ENCODE measurements around the gene SDK1.
"Not testable (repeated sequence)": the region's sequence is repeated elsewhere in the genome, so short reads cannot be mapped to it uniquely, and the experiment has no call there.

SDK1 gene

DNA sequence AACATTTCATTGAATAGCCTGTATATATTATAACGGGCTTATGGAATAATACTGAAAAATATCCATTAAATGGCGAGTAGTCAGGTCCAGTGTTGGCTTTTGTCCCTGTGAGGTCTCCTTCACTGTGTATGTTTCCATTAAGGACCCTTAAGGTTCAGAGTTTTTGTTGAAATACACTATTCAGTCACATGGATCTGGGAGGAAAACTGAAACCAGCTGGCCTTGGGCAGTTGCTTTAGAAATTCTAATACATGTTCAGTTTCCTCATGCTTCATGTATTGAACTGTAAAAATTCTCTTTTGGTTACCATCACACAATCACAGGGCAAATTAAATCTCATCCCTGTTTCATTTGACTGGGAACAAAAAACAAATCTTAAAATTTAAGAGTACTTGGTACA is 447.3 kb downstream of the SDK1 start:
- no peak for DNase-seq

DNA sequence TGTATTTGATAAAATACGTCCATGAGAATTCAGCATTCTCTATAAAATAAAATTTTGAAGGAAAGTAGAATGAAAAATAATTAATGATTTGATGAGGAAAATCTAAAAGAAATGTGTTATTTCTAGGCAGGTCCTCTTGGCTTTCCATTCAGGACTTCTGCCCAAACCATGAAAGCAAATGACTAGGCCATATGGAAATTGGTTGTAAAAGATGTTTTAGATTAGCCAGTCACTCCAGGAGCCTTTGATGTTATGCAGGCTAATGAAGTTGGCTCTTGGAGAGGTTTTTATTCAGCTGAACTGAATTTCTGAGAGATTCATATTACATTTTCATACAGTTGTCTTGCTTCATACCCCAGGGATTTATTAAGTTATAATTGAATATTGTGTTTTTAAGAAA is 452.8 kb downstream of the SDK1 start:
- no peak for DNase-seq

DNA sequence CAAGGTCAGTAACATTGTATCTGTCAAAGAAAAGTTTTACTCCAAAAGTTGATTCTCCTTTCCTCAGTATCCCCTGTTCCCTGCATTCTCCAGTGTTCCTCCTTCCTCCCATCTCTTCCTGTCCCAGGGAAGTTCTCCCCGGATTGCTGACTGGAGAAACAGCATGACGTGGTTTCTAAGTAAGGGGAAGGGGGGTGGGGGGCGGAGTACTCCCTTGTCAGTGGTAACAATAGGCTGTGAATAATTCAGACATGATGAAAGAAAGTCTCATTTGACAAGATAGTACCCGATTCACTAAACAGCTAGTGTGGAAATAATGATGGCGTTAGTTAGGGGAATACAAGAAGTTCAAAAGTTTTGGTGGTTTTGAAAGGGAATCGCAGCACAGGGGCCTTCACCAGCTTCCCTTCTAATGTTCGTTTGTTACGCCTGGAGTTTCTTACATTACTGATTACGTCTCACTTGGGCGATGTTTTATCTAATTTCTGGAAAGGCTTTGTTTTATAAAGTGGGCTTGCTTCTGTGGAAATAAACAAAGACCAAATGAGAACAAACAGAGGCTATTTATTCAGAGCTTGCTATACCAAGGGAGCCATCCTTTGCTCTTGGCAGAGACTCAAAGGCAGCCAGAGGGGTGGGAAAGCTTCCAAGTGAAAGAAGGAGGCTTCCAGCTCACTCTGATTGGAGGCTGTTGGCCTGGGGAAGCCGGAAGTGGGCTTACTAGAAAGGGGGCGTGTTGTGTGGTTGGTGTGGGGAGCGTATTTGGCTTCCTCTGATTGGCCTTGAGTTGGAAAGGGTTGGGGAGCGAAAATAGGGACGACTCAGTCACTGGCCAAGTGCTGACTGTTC is 453.7 kb downstream of the SDK1 start:
- peak; percentile 8 for DNase-seq

DNA sequence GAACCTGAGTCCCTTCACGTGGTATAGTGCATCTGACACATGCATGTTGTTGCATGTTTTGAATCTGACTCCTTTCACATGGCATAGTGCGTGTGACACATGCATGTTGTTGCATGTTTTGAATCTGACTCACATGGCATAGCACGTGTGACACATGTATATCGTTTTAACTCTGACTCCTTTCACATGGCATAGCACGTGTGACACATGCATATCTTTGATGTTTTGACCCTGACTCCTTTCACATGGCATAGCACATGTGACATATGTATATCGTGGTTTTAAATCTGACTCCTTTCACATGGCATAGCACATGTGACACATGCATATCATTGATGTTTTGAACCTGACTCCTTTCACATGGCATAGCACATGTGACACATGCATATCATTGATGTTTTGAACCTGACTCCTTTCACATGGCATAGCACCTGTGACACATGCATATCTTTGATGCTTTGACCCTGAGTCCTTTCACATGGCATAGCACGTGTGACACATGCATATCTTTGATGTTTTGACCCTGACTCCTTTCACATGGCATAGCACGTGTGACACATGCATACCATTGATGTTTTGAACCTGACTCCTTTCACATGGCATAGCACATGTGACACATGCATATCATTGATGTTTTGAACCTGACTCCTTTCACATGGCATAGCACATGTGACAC is 454.9 kb downstream of the SDK1 start:
- not testable (repeated sequence) for DNase-seq

DNA sequence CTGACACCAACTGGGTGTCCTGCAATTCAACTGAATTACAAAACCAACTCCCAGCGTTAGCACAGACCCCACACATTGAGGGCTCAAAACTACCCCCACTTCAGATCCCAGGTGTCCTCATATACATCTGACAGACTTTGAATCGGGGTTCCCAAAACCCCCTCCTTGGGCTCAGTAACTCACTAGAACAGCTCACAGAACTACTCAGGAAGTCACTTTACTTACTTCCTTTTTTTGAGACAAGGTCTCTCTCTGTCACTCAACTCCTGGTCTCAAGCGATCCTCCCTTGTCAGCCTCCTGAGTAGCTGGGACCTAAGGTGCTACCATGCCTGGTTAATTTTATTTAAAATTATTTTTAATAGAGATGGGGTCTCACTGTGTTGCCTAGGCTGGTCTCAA is 456.0 kb downstream of the SDK1 start:
- no peak for DNase-seq

DNA sequence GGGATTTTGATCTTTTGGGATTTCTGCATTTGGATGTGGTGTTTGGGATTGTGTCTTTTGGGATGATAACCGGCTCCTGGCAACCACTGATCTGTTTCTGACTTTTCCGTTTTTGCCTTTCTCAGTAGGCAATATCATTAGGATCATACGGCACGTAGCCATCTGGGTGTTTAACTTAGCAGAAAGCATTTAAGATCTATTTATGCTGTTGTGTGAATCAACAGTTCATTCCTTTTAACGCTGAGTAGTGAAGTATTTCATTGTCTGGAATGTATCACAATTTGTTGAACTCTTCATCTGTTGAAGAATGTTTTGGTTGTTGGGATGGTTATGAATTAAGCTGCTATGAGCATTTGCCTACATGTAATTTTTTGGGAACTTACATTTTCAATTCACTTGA is 459.6 kb downstream of the SDK1 start:
- DNase-seq, result no peak

DNA sequence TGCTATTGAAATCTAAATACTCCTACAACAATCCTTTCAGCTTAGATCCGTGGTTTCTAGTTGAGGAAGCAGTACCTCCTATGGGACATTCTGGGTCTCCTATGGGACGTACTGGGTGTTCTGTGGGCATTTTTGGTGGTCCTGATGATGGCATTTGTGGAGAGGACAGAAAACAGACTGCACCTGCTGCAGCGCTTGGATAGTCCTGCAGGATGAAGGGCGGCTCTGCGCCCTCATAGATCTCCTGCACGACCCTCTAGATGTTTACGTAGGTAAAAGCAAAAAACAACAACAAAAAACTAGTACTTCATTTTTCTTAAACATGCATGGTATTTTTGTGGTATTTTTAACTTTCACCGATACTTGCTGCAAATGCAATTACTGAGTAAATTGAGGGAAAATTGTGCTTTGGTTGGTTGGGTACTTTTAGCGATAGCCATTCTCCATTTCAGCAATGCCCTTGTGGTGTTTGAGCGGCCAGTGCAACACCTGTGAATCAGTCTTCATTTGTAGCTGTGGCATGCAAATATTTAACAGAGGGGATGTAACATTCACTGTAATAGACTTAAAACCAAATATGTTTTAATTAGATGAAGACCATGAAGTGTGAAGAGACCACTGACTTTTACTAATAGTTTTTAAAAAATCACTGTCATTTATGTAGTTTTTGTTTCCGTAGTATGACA is 461.2 kb downstream of the SDK1 start:
- no peak for DNase-seq

DNA sequence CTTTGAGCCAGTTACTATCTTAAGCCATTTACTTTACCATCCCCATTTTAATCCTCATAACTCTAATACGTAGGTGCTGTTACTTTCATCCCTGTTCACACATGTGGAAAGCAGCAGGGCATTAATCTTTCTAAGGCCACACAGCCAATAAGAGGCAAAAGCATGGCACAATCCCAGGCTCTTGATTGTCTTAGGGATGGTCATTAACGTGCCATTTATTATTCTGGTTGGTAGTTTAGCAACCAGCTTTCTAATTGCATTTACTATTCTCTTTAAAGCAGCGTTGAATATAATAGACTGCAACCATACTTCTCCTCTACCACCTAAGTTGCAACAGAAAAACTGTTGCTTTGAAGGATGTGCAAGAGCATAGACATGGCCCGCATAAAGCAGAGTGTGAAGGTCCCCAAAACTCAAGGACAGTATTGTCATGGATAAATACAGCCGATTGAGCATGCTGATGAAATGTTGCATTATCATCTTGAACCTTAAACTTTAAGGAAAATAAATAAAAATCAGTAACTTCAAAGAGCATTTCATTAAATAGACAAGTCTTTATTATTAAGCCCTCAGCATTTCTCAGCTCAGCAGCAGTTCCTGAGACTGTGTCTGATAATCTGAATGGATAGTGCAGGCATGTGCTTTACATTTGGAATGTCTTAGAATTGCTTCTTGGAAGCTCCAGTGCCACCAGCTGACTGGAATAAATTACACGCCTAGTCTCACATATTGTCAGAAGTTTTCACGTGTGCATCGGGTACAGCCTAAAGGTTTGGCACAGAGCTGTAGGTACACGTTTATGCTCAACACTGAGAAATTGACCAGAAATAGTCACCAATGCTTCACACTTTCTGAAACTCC is 467.1 kb downstream of the SDK1 start:
- DNase-seq, result no peak

DNA sequence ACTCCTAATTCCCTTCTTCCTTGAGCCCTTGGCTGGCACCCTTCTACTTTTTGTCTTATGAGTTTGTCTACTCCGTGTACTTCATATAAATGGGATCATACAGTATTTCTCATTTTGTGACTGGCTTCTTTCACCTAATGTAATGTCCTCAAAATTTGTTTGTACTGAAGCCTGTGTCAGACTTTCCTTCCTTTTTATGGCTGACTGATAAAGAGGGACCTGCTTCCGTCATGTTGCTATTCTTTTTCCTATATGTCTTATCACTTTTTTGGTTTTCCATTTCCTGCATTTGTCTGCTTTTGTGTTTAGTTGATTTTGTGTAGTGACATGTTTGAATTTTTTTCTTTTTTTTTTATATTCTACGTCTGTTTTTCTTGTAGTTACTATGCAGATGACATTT is 470.9 kb downstream of the SDK1 start:
- no peak for DNase-seq

DNA sequence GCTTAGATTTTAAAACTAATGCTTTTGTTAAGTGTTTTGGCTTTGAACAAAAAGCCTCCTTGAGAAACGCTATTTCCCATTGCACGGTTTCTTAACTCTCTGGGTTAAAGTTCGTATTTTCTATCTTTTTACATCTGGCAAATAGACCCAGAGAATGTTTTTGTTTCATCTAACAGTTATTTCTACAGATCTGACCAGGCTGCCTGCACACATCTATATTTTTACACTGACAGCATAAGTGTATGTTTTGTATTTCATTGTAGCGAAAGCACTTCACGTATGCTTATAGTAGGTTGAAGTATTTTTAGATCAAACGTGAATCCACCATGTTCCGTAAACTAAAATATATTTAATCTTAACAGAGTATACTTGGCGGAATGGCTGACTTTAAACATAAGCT is 477.3 kb downstream of the SDK1 start:
- no peak for DNase-seq

DNA sequence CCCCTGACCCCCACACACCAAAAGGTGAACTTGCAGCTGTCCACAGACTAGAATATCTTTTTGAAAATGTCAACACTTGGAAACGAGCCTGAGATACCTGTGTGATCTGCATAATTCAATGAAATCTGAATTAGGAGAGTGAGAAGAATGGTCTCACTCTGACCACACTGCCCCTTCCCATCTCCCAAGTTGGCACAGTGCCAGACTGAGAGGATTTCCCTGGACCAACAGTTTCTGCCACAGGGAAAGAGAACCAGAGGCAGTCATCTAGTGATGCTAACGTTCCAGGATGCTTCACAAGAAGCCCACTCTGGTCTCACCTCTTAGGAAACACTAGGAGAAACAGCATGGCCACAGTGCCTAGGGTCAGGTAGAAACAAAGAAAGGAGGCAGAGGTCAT is 479.0 kb downstream of the SDK1 start:
- DNase-seq, result no peak

DNA sequence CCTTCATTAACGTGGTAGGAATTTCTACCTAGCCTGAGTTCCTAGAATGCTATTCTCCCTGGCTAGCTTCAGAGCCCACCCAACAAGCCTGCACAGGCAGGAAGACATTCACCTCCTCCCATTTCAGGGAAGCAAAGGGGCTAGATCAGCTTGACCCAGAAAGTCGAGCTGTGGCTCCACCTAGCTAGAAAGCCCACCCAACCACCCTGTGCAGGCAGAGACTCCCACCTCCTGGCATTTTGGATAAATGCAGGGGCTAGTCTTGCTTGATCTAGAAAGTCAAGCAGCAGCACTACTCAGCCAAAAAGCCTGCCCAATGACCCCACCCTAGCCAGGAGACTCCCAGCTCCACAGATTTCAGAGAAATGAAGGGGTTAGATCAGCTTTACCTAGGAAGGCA is 479.5 kb downstream of the SDK1 start:
- no peak for DNase-seq

DNA sequence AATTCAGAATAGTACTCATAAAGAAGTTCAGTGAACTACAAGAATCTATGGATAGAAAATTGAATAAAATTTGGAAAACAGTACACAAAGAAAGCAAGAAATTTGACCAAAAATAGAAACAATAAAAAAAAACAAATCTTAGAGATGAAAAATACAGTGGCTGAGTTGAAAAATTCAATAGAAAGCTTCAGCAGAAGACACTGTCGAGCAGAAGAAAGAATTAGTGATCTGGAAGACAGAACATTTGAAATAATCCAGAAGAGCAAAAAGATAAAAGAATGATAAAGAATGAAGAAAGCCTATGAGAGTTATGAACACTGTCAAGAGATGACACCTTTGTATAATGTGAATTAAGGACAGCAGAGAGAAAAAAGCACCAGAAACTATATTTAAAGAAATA is 480.6 kb downstream of the SDK1 start:
- DNase-seq, result no peak

DNA sequence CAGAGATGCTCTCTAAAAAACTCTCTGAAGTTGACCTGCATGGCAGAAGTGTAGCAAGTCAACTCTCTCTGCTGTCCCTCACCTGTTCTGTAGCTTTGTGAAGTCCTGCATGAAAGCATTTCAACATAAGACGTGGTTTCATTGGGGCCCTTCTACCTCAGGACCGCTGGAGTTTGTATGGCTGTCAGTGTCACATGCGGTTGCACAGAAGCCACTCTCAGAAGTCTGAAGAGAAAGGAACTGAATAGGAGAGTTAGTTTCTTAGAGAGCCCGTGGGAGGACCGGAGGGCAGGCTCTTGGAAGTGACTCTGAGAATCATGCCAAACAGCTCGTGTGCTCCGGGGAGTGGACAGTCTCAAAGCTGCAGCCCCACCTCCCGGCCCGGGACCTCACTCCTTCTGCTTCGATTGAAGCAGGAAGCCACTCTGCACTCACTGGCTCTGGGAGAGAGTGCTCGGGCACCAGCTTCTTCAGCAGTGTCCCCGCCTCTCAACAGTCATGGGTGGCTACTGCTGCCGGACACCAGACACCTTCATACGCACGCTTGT is 486.7 kb downstream of the SDK1 start:
- no peak for DNase-seq

DNA sequence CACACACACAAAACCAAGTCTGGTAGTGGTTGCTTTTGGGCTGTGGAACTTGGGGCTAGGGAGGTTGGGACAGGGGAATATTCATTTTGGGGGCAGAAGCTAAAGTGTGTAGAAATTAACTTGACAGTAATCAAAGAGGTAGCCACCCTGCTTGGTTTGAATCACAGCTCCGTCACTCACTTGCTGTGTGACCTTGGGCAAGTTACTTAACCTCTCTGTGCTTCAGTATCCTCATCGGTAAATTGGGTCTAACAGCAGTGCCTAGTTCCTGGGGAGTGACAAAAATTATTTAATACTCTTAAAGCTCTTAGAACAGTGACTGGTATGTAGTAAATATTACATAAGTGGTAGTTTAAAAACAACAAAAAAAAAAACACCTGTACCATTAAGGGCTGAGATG is 489.8 kb downstream of the SDK1 start:
- no peak for DNase-seq

DNA sequence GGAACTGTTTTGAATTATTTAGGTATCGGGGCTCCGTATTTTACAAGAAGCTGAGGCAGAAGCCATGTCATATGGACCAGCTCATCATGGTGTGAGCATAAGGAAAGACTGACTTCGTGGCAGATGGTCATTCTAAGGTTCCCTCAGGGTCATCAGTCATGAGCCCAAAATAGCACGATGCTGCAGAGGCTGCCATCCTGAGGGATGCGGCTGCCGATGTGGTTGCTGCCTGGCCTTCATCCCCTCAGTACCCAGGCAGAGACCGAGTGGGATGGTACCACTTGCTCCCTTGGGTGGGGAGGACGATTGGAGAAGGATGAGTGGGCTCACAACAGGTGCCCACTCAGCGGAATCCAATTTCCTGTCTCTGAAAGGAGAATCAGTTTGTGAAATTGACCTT is 490.3 kb downstream of the SDK1 start:
- DNase-seq, result no peak

DNA sequence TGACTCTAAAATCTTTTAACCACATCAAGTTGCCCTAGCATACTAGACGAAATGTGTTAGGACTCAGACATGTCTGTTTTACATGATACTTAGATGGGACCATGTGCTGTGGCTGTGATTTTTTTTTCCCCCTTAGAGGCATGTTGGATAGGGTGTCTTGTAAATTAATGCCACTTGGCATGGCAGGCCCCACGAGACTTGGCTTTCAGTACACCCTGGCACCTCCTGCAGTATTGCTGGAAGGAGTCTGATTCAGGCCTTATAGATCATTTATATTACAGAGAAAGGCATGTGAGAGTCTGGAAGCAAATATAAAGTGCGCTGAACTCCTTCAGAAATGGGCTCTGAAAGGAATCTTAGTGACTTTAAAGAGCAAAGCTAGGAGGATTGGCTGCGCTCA is 494.1 kb downstream of the SDK1 start:
- DNase-seq, result no peak

DNA sequence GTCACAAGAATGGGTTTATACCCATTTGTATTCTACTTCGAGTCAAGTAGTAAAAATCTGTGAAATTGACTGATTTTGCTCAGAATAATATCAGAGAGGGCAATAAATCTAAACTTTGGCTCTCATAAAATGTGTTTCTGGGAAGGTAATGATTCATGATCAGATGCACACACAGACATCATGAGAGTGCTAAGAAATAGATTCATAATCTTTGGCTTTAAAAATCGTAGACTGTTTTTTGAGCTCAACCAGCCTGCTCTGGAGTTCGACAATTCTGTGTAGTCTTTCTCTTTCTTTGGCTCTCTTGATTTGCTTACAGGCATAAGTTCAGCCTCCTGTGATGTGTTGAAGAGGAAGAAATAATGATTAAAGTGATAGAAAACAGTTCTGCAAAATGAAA is 494.7 kb downstream of the SDK1 start:
- DNase-seq, result no peak

DNA sequence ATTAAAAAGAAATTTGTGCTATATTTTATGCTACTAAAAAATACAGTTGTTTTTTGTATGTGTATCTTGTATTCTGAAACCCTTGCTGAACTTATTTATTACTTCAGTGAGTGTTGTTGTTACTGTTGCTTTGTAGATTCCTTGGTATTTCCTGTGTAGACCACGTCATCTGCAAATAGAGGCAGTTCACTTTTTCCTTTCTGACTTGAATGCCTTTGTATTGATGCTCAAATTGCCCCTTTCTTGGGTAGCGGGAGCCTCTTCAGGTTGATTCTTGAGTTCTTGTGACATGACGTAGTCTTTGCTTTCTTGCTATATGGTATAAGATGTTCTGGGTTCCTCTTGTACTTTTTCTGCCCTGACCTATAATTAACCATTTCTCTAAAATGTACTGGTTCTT is 504.1 kb downstream of the SDK1 start:
- DNase-seq, result no peak

DNA sequence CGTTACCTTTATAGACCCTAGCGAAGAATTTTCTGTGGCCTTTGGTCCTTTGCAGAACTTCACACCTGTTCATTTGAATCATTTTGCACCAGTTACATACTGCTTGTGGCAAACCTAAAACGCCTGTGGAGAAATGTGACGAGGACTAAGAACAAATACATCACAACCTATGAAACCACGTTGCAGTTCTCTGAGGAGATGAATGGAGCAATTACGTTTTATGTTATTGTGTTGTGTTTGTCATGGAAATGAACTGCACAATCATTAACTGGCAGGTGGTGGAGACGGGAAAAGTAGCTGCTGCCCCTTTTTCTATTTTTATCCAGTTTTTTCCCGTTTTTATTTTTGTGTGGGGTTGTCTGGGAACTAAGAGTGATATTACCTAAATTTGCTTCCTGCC is 505.5 kb downstream of the SDK1 start:
- no peak for DNase-seq

DNA sequence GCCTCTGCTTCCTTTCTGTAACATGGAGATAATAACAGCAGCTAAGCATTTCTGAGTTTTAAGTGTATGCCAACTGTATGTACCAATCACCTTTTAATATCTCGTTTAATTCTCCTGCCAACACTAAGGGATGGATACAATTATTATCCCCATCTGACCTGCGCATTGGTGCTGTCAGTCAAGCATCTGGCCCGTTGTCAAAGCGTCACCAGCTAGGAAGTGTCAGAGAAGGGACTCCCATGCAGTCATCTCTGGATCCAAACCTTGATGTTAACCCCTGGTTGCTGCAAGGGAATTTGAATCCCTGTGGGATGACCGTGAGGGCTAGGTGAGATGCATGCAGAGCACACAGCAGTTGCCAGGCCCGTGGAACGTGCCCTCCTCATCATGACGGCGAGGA is 506.8 kb downstream of the SDK1 start:
- DNase-seq, result no peak

DNA sequence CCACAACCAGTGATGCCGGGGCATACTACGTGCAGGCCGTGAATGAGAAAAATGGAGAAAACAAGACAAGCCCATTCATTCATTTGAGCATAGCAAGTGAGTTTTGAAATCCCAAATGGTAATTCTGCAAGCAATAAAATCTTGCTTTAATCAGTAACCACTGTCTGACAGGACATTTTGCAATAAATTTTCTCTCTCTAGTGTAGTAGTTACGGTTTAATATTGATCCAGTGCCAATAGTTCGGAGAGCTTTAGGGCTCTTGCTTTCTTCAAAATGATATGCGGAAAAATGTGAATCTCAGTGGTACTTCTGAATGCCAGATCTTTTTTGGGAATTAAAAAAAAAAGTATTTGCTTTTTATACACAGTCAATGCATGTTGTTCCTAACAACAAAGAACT is 520.4 kb downstream of the SDK1 start:
- DNase-seq, result no peak

DNA sequence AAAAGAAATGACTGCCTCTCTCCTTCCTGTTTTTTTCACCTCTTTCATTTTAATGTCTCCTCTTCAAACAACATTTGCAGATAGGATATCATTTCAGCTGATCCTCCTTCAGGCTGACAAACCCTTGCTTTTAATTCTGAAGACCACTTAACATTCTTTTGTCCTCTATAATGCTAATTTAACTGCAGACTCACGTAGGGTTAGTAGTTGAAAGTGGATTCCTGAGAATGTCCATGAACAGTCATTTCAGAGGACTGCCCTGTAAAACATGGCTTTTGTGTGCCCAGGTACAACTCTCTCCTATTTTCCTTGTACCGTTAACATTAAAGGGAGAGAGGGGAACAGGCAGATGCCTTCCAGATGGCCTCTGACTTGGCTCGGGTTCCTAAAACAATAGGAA is 524.4 kb downstream of the SDK1 start:
- no peak for DNase-seq
